HG02798 (cell line): ENCODE measurements around the gene COL23A1.

Experiments used
- ATAC-seq: cut with Tn5 transposase; IDR thresholded peaks from one replicate; pipeline ENCODE4 v1.9.1; 2021; ENCODE audit warnings: mild to moderate bottlenecking; ENCODE audit not compliant: unreplicated experiment, poor library complexity

Gene COL23A1

DNA sequence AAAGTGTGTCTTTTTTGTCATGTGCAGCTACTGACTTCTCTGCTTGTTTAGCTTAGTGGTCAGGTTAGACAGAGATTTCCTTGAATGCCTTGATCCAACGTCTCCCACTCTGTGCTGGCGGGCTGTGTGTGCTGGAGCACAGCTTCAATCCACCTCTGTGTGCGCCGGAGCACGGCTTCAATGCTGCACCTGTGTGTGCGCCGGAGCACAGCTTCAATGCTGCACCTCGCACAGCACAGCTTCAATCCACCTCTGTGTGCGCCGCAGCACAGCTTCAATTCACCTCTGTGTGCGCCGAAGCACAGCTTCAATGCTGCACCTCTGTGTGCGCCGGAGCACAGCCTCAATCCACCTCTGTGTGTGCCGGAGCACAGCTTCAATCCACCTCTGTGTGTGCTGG lies 288.6 kb downstream of the COL23A1 start:
- no peak for ATAC-seq

DNA sequence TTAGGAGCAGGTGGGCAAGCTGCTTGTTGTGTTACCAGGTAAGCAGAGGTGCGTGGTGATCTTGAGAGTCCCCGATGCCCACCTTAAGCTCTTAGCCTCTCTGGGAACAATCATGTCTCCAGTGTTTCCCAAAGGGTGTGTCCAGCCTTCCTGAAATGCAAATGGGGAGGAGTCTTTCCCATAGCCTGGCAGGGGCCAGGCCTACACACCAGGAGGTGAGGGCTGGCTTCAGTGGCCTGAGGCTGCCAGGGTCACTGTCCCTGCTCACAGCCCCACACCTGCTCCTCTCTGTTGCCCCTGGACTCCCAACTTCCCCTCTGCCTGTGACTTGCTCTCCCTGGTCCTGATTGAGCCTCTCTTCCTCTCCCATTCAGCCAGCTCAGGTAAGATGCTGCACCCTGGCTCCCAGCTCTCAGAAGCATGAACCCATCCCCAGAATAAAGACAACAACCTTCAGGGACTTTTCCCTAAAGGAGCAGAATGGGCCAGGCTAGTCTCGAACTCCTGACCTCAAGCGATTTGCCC lies 291.8 kb downstream of the COL23A1 start:
- no peak for ATAC-seq

DNA sequence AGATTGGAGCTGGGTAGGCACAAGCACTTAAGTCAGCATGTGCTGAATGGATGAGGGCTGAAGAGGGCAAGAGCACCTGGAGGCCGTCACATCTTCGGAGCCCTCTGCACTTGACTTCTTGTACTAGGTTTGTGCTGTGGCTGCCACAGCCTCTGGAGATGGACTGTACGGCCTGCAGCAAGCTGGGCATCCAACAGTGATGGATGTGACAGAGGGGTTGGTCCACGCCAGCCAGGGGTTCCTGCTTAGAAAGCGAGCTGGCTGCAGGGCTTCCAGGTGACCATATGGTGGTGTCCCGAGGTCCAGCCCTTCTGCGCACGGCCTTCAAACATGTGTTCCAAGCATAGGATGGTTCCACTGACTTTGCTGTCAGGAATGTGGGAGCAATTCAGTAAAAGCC lies 292.4 kb downstream of the COL23A1 start:
- ATAC-seq = no peak

DNA sequence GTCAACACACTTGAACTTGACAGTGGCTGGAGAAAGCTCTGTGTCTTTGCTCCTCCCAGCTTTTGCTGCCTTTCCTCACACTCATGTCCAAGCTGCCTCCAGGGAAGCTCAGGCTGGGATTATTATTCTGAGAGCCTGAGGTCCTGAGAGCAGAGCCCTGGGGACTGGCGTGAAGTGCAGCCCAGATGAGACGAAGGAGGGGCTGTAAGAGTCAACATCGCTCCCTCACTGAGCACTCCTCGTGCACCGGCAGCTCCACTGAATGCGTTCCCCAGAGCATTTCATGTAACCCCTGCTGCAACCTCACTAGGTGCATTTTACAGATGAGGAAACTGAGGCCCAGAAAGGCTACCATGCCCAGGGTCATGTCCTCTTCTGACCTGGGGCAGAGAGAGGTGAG lies 294.1 kb downstream of the COL23A1 start:
- ATAC-seq = no peak

DNA sequence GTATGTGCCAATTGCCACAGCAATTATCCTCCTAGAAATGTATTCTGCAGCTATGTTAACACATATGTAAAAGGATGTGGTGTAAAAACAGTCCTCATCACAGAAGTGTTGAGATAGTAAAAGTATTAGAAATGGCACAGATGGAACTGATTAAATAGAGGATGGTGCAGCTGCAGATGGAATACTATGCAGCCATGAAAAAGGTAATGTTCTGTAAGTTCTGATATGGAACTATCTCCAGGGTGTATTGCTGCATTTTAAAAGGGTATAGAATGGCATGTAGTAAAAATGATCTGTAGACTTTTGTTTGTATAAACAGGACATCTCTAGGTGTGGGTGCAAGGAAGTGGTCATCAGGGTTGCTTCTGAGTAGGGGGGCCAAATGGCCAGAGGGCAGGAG lies 294.6 kb downstream of the COL23A1 start:
- ATAC-seq = no peak

DNA sequence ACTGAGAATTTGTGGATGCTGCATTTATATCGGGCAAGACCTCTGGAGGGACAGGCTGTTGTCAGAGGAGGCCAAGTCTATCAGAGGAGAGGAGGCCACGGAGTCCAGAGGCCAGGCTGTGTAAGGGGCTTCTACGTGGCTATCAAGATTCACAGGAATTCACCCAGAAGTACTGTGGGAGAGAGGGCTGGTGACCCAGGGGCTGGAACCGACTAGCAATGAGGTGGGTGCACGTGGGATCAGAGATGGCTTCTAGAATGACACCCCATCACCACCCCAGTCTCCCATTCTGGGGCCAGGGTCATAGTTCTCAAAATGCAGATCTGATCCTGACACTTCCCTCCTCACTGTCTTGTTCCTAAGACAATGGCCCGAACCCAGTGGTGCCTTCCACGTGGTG lies 296.4 kb downstream of the COL23A1 start:
- ATAC-seq = no peak

DNA sequence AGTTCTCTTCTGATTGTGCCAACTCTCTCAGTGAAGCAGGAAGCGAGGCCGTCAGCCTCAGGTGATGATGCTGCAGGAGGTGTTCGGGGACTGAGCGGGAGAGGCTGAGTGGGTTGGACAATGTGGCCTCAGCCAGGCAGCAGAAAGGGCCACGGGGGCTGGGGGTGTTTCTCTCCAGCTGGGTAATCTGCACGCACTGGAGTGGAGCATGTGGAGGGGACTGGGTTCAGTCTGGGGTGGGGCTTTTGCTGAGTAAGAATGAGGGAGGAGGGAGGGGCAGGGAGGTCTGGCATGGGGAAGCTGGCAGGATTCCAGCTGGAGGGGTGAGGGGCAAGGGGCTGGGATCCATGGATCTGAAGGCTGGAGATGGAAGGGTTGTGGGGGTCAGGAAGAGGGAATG lies 296.8 kb downstream of the COL23A1 start:
- no peak for ATAC-seq

DNA sequence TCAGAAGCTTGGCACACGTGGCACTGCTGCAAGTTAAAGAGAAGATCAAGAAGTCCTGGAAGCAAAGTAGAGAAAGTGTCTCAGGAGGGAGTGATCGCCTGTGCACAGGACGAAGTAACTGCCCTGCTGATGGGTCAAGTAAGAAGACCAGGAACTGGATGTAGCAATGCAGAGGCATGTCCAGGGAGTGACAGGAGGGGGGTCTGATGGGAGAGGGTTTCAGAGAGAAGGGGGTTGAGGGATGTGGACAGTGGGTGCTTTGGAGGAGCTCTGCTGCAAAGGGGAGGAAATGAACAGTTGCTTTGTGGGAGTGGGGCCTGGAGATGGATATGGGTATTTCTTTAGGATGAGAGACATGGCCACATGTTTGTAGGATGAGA lies 297.4 kb downstream of the COL23A1 start:
- ATAC-seq = no peak

DNA sequence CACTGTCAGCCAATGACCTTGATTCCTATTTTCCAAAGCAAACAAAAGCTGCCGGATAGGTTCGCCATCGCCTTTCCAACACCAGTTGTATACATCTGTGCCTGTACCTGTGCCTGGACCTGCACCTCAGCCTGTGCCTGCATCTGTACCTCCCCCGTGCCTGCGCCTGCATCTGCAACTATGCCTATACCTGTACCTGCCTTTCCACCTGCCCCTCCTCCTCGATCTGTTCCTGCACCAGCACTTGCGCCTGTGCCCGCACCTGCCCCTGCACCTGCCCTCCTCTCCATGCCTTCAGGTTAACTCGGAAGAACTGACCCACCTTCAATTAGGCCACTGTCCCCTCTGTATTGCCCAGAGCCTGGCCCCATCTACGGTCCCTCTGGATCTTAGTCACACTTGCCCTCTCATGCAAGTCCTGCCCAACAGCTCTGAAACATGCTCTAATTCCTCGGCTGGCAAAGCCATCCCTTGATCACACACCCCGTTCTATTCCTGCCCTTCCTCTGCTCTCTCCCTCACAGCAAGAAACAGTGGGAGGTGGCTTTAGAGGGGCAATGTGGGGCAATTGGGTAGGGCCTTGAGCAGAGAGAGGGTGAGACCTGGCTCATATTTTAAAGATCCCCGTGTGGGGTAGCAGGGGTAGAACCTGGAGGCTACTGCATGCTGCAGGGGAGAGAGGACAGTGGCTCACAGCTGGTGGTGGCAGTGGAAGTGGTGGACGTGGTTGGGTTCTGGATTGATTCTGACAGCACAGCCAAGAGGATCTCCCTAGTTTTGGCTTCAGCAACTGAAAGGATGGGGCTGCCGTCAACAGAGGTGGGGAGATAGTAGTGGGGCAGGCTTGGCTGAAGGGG lies 298.0 kb downstream of the COL23A1 start:
- no peak for ATAC-seq

DNA sequence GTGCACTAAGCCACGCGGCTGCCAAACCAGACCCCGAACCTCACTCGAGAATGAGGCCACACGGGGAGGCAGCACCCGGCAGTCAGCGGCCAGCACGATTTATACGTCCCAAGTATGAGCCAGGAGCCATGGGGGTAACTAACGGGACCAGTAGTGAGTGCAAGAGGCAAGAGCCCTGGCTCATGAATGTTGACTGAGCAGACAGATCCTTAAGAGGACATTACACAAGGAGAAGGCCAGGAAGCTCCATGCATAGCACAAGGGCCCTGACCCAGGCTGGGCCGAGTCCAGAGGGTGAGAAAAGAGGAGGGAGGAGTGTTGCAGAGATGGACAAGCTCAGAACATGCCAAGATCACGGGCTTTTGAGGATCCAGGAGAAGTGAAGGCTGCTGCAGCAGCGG lies 299.0 kb downstream of the COL23A1 start:
- no peak for ATAC-seq

DNA sequence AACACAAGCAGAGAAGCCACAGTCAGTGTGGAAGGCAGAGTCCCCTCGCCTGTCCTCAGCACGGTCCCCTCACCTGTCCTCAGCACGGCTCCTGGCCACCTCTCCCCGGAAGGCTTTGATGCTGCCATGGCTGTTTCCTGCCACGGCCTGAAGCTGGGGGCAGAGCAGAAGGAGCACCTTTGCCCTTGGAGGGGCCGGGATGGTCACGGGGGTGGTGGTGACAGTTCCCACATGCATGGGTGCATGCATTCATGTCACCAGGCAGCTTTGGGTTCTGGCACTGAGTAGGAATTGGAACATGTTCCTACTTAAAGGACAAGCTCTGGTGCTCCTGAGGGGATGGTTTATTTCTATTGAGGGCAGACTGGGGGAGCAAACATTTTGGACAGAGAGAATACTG lies 299.8 kb downstream of the COL23A1 start:
- no peak for ATAC-seq

DNA sequence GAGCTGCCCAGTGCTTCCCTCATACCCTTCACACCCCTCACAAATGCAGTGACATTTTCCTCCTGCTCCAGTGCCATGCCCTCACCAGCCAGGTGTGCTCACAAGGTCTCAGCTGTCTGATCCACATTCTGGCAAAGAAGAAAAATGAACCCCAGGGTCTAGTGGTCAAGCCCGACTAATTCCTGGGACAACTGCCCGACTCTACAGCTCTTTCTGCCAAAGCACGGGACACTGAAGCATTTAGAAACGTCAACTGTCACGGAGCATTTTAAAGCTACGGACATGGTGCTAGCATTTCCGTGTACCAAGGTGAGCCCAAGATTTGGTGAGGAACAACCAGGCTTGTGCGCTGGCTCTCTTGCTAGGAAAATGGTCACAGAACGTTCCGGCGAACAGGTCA lies 300.8 kb downstream of the COL23A1 start:
- no peak for ATAC-seq

DNA sequence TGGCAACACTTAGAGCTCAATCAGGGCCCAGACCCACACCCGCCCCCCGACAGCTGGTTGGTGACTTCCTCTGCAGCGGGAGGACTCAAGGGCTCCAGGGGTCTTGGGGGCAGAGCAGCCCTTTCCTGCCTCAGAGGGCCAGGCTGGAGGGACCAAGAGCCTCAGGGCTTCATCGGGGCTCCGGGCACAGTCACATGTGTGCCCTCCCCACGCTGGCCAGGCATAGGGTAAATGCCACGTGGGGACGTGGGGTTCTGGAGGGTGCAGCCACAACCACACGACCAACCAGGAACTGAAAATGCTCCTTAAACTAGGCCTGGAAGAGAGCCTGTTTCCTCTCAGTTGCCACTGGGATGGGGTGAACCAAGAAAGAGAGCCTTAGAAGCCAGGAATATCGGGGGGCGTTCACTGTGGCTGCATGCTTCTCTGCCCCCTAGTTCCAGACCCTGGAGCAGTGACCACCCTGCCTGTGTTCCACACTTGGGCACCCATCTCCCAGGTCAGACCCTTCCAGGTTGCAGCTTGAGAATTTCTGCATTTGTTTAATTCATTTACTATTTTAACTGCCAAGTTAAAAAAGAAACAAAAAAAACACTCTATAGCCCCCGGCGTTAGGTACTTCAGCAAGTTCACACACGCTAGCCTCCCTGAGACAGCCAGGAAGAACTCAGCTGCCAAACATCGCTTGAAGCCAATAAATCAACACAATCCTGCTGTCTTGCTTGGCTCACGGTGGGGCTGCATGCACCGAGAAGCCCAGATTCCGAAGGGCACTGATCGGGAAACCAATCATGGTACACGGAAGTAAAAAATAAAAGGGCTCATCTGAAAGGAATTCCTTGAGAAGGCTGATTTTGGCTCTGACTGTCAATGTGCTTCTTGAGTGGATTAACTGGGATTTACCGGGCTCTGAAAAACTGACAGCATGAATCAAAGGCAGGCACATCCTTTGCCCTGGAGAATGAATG lies 301.5 kb downstream of the COL23A1 start:
- ATAC-seq = no peak

DNA sequence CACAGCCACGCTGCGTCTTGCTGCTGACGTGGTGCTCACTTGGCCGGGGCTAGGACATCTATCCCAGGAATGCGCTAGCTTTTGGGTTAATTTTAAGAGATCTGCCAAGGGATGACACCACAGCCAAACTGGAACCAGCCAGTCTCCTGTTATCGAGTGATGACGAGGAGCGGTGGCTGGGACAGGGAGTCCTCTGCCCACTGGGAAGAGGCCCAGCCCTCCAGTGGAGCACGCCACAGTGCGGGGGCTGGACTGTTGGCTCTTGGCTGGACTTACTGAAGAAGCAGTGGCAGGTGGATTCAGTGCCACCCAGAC lies 302.4 kb downstream of the COL23A1 start:
- ATAC-seq = no peak

DNA sequence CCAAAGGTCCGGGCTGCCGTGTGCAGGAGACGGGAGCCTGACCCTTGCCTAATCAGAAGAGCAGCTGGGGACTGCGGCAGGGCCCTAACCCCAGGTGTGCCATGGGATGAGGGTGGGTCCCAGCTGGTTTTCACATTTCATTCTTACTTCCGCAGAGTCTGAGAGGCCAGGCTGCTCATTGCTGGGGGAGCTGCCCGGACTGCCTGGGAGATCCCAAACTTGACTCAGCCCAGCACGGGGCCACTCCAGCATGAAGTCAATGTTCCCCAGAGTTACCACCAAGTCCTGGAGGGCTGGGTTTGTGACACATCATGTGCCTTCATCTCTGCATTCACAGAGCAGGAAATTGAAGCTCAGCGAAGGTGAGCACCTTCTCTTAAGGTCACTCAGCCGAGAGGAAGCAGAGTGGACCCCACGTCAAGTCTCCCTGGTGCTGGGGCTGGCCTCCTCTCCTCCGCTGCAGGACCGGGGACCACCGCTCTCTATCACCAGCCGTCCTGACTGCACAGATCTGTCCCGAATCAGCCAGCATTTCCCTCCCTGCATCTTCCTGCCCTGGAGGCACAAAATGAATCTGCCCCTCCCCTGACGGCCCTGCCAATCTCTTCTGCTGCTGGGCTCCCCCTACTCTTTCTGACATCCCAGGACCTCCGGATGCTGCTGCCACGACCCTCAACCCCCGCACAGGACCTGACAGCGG lies 303.0 kb downstream of the COL23A1 start:
- ATAC-seq = no peak

DNA sequence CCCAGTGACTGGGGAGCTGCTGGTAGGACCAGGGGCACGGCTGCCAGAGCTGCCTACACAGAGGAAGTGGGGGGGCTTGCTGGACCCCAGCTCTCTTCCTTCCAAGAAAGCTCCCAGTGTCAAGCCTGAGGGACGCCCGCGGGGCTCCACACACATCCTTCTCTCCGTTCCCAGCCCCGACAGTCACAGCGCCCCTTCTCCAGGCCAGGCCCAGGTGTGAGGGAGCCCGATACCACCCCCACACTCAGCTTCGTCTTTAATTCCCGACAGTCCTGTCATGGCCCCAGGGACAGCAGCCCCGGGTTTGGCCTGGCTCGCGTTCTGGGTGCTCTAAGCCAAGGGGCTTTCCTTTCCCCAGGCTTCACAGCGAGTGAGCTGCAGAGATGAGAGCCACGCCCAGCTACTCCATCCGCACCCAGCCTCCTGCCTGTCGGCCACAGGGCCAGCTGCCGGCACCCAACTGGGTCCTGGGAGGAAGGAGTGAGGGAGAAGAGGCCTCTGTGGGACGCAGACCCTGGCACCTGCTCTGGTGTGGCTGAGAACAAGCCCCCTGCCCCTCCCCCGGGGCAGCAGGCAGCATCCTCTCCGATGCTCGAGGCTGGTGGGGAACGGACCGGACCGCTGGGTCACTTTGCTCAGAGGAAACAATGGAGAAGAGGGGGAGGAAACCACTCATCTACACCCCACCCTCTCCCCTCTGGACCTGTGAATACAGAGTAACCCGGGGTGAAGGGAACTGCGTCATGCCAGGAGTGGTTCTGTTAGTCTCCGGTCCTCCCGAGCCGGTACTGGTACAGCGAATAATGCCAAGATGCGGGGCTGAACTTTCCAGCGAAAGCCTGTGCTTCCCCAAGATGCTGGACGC lies 303.7 kb downstream of the COL23A1 start:
- no peak for ATAC-seq

DNA sequence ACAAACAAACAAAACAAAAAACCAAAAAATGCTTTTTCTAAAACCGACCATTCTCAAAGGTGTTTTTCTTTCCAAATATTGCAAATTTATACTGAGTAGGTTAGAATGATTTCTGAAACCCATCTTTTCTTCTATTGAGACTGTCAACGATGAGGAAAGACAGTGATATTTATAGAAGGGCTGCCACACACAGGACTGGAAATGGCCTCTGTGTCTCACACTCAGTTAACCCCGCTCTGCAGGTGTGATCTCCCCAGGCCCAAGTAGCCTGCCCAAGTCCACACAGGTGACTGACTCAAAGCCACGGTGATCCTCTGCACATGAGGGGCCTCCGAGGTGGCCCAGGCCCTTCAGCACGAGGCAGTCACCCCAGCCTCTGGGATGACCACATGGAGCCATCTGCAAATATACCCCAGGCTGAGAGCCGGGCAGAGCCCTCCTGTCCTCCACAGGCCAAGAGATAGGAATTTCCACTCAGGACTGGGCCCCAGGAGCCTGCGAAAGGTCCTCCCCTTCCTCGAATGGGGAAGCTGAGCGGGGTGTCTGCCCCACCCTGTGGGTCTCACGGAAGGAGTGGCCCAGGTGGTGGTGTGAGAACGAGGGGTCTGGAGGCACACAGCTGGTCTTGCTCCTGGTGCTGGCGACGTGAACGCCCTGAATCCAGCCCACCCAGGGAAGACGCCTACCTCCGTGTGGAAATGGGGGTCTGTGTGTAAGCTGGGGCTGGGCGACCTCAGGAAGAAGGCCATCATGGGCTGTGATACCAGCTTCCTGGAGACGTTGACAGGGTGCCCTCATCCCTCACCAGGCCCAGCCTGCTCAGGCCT lies 304.6 kb downstream of the COL23A1 start:
- no peak for ATAC-seq

DNA sequence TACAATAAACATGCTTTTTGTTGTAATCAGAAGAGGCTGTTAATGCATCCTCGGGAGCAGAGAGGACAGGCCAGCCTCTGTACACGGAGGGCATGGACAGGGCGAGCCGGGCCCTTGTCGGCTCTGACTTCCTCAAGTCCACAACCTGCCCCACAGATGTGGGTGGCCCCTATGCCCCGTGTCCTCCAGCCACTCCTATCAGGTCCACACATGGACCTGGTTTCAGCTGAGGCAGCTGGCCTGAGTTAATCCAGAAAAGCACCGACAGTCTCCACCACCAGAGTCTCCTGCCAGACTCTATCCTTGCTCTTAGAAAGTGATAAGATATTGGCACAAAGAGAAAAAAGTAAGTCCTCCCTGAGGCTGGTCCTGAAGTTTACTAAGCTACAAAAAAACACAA lies 305.2 kb downstream of the COL23A1 start:
- ATAC-seq = no peak

DNA sequence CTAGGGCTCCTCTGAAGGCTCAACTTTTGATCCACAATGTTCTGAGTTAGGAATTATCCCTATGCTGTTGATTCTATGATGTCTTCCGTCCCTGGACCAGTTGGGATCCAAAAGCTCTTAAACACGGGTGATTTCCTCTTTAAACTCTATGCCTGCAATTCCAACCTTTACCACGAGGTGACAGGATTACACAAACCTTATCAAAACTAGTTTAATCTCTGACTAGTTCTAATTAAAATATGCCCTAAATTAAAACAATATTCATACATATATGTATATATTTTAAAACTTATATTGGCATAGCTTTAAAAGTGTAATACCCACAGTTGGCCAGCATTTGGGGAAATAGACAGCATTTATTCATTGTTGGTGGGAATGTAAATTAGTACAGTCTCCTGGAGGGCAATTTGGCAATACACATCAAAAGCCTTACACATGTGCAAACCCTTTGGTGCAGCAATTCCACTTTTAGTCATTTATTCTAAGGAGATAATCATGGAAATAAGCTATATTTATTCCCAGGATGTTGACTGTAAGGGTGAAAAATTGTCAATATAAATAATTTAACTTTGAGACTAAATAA lies 306.0 kb downstream of the COL23A1 start:
- no peak for ATAC-seq
